Stimulated activated CD4-positive, alpha-beta T cell treated with anti-CD3 and anti-CD28 coated beads, Interleukin-15, amount 100 ng/mL, for 48 hours (primary cell): ENCODE measurements around the gene ZG16.

Source experiments
- DNase-seq, 2 donors: peaks; one replicate each; pipeline ENCODE4 v3.0.0-alpha.2; 2020; ENCODE audit warnings: low read depth in 2 of 2

Gene ZG16

GRCh38 chr16:29809031-29809747, 31.1 kb downstream of the ZG16 start:
- no peak for DNase-seq

DNA sequence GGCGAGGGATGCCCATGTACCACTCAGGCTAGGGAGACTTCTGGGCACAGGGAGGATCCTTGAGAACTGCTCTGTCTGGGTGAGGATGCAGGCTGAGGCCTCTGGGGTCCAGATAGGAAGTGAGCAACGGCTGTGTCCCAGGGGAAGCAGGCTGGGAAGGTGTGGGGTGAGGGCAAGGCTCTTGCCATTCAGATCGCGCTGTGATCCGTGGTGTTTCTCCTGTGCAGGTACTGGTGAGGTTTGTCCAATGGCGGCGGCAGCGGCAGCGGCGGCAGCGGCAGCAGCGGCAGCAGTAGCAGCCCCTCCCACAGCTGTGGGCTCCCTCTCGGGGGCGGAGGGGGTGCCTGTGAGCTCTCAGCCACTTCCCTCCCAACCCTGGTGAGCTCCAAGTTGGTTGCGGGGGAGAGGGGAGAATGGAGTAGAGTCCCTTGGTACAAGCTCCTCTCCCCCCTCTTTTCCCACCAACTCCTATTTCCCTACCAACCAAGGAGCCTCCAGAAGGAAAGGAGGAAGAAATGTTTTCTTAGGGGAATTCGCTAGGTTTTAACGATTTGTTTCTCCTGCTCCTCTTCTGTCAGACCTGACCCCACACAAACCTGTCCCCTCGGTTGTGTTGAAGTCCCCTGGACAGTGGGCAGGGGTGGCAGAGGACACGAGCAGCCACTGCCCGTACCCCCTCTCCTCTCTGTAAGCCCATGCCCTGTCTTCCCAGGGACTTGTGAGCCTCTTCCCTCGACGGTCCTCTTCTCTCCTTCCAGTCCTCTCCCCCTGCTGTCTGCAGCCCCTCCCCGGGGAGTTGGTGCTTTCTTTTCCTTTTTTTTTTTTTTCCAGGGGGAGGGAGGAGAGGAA, 32.0 kb downstream of the ZG16 start:
- DNase-seq: no peak

DNA sequence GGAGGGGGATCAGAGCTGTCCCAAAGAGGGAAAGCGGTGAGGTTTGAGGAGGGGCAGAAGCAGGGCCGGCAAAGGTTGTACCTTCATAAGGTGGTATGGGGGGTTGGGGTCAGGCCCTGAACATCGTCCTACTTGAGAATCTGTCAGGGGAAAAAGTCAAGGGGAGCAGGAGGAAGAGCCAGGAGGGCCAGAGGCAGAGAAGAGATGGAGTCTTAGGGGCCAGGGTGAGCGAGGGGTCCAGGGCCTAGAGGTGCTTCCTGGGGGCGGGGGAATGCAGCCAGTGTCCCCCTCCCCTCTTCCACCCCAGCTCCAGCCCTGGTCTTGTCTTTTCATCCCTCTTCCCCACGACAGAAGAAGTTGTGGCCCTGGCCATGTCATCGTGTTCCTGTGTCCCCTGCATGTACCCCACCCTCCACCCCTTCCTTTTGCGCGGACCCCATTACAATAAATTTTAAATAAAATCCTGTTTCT, 32.7 kb downstream of the ZG16 start:
- DNase-seq: no peak

DNA sequence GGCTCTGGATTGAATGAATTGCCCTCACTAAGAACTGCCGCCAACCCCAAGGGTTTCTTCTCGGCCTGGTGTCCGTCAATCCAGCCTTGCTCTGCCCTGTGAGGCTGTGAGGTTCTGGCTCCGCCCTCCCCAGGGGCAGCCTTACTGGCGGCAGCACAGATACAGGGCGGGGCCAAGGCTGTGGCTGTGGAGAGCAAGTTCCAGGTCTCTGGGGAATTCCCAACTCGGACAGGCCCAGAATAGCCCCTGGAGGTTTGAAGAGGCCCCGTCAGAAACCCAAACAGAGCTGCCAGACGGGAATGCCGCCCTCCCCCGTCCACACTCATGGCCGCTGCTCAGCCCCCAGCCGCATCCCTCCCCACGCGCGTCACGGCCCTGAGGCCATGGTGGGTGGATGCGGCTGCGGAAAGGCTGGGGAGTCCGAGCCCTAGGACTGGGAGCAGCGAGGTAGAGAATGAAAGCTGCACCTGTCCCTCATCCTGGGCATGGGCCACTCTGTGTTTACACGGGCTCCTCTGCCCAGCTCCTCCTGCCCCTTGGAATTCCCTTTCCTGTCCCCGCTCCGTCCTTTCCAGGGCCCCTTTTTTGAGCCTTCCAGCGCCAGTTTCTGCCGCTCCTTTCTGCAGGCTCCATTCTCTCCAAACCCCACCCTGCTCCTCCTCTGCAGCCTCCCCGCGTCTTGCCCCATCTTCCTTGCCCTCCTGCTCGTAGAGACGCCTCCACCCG, 33.3 kb downstream of the ZG16 start:
- no peak for DNase-seq

GRCh38 chr16:29811896-29812665, 34.0 kb downstream of the ZG16 start, which contains the start of gene PRRT2:
Gene PRRT2, plus strand, starts transcription at chr16:29812193. Its CDS starts 862 bp downstream, at chr16:29813055.
- no peak for DNase-seq

DNA sequence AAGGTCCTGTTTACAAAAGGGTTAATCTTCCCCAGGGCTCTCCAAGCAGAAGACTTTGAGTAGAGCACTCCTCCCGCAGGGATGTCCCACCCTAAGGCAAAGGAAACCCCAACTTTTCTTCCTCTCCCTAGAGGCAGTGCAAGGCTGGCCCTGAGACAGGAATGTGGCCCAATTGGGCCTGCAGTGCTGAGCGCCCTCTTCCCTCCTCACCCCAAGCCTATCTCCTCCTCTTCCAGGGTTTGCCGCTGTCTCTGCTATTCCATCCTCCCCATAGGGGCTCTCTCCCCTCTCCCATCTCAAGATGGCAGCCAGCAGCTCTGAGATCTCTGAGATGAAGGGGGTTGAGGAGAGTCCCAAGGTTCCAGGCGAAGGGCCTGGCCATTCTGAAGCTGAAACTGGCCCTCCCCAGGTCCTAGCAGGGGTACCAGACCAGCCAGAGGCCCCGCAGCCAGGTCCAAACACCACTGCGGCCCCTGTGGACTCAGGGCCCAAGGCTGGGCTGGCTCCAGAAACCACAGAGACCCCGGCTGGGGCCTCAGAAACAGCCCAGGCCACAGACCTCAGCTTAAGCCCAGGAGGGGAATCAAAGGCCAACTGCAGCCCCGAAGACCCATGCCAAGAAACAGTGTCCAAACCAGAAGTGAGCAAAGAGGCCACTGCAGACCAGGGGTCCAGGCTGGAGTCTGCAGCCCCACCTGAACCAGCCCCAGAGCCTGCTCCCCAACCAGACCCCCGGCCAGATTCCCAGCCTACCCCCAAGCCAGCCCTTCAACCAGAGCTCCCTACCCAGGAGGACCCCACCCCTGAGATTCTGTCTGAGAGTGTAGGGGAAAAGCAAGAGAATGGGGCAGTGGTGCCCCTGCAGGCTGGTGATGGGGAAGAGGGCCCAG, 34.9 kb downstream of the ZG16 start:
- no peak for DNase-seq

DNA sequence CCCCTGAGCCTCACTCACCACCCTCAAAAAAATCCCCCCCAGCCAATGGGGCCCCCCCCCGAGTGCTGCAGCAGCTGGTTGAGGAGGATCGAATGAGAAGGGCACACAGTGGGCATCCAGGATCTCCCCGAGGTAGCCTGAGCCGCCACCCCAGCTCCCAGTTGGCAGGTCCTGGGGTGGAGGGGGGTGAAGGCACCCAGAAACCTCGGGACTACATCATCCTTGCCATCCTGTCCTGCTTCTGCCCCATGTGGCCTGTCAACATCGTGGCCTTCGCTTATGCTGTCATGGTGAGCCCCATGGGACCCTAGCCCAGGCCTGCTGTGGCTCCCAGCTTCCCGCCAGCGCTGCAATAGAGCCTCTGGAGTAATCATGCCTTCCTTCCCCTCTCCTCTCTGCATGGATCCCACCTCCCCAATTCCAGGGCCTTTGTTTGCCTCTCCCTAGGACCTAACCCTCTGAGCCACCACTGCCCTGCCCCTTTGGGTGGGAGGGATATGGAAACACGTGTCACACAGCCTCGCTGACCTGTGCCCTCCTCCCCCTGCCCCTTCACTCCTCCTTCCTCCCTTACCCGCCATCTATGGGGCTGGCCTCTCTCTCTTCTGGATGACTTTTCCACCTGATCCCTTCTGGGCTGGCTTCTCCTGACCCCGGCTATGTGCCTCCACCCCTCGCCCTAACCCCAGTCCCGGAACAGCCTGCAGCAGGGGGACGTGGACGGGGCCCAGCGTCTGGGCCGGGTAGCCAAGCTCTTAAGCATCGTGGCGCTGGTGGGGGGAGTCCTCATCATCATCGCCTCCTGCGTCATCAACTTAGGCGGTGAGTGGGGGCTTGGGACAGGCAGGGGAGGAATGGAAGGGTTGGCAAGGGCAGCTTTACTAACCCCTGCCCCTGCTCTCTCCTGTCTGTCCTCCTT, 35.8 kb downstream of the ZG16 start:
- no peak for DNase-seq

DNA sequence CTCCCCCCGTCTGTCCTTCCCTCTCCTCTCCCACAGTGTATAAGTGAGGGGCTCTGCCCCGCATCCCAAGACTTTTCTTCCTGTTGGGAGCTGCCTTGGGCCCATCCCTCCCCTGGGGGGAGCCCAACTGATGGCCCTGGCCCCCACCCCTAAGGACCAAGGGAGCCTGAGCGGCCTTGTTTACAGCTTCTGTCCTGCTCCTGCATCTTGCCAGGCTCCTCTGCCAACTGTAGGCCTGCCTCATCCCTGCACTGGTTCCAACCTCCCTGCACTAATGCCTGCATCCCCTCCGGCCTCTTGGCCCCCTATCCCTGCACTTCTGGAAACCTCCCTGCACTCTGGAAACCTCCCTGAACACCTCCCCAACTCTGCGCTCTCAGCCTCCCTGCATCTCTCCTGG, 36.5 kb downstream of the ZG16 start:
- DNase-seq: no peak

- DNase-seq: no peak
Observed at GRCh38 chr16:29815032-29815721, 37.1 kb downstream of the ZG16 start.

GRCh38 chr16:29815793-29816693, 38.0 kb downstream of the ZG16 start, which contains the start of gene PAGR1:
Gene PAGR1, plus strand, starts transcription at chr16:29816152. Its CDS starts 374 bp downstream, at chr16:29816526.
- peak; percentile 96 to 97 for DNase-seq

DNA sequence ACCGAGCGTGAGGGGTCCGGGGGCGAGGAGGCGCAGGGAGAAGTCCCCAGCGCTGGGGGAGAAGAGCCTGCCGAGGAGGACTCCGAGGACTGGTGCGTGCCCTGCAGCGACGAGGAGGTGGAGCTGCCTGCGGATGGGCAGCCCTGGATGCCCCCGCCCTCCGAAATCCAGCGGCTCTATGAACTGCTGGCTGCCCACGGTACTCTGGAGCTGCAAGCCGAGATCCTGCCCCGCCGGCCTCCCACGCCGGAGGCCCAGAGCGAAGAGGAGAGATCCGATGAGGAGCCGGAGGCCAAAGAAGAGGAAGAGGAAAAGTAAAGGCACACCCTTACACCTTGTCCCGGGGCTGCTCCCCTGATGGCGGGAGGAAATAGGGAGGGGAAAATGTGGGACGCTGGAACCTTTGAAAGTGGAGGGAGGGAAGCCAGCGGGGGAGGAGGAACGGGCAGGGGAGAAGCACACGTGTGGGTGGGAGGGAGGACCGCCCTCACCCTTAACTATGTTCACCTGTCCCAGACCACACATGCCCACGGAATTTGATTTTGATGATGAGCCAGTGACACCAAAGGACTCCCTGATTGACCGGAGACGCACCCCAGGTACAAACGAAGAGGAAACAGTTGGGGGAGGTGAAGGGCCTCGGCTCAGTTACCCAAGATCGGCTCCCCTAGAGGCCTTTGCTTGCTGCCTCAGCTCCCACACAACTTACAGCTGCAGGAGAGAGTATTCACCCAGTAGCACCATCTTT, 38.8 kb downstream of the ZG16 start:
- DNase-seq: no peak

GRCh38 chr16:29818082-29818481, 40.0 kb downstream of the ZG16 start:
- no peak for DNase-seq

- DNase-seq: no peak
Observed at GRCh38 chr16:29819506-29819905, 41.5 kb downstream of the ZG16 start.

DNA sequence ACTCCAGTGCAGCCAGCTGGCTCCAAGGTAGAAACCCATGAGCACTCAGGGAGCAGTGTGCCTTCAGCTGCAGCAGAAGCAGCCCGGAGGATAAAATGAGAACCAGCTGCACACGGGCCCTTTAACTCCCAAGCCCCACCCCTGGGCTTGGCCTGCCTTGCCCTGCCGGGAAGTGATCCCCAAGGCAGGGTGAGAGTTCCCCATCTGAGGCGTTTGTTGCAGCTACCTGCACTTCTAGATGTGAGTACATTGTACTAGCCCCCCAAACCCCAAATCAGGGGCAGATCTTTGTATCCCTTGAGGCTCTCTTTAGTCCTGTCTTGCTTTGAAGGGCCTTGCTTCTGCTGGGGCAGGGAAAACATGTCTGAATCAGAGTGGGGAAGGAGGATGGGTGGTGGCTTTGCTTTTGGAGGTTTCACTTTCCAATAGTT, 42.2 kb downstream of the ZG16 start, which contains the start of gene MVP:
MVP (plus strand) TSS at position 192 of the 431 bp plus-strand sequence. CDS start 10,088 bp downstream, outside the sequence.
- no peak for DNase-seq

- DNase-seq: no peak
Observed at GRCh38 chr16:29820730-29821642, 42.9 kb downstream of the ZG16 start.
